Astrocyte (in vitro differentiated cells and primary cell): ENCODE measurements around the gene XYLT1. TPM values are rescaled to one million over a fixed set of nuclear protein-coding genes. Genes with fewer than 3 reads are reported as not detected.

Experiments used
- DNase-seq: peaks from one replicate; pipeline ENCODE4 v3.0.0-alpha.2; 2010; ENCODE audit warnings: low read depth
- FAIRE-seq: peaks from 2 replicates; lab custom pipeline; 2011; peaks lifted over from hg19 to GRCh38; lab: Jason Lieb, UNC
- H2AFZ ChIP-seq: 2 replicates; pipeline ENCODE4 v1.6.0; 2012; ENCODE audit warnings: low read depth, low read length, inconsistent platforms
- H3K27ac ChIP-seq: 2 replicates; pipeline ENCODE4 v1.5.1; 2011; ENCODE audit warnings: low read depth, low read length, inconsistent platforms
- H3K27me3 ChIP-seq: 2 replicates; pipeline ENCODE4 v1.6.0; 2011; ENCODE audit warnings: low read length, inconsistent platforms; ENCODE audit not compliant: insufficient read depth
- H3K36me3 ChIP-seq: 2 replicates; pipeline ENCODE4 v1.5.1; 2011; ENCODE audit warnings: low read length, inconsistent platforms; ENCODE audit not compliant: insufficient read depth
- H3K4me1 ChIP-seq: 2 replicates; pipeline ENCODE4 v1.5.1; 2011; ENCODE audit warnings: low read length, inconsistent platforms; ENCODE audit not compliant: insufficient read depth
- H3K4me2 ChIP-seq: 2 replicates; pipeline ENCODE4 v1.6.0; 2012; ENCODE audit warnings: low read length, inconsistent platforms
- H3K4me3 ChIP-seq: 2 replicates; pipeline ENCODE4 v1.5.1; 2011; ENCODE audit warnings: low read depth, mild to moderate bottlenecking, low read length, inconsistent platforms; ENCODE audit not compliant: insufficient read depth
- H3K79me2 ChIP-seq: 2 replicates; pipeline ENCODE4 v1.6.0; 2012; ENCODE audit warnings: mild to moderate bottlenecking, low read length, inconsistent platforms; ENCODE audit not compliant: insufficient read depth
- H3K9ac ChIP-seq: 2 replicates; pipeline ENCODE4 v1.6.0; 2012; ENCODE audit warnings: mild to moderate bottlenecking, low read length, inconsistent platforms
- H3K9me3 ChIP-seq: 2 replicates; pipeline ENCODE4 v1.5.1; 2012; ENCODE audit warnings: low read depth, mild to moderate bottlenecking, low read length, inconsistent platforms; ENCODE audit not compliant: insufficient read depth
- H4K20me1 ChIP-seq: 2 replicates; pipeline ENCODE4 v1.6.0; 2012; ENCODE audit warnings: low read length, inconsistent platforms; ENCODE audit not compliant: insufficient read depth
- H3K27ac Mint-ChIP-seq: one replicate; pipeline ENCODE4 v1.8.0; 2021; ENCODE audit warnings: mild to moderate bottlenecking, mixed read lengths; ENCODE audit not compliant: unreplicated experiment
- H3K27me3 Mint-ChIP-seq: one replicate; pipeline ENCODE4 v1.8.0; 2021; ENCODE audit warnings: low read depth, mixed read lengths; ENCODE audit not compliant: unreplicated experiment
- H3K36me3 Mint-ChIP-seq: one replicate; pipeline ENCODE4 v1.8.0; 2021; ENCODE audit warnings: low read depth, mixed read lengths; ENCODE audit not compliant: unreplicated experiment
- H3K4me1 Mint-ChIP-seq: one replicate; pipeline ENCODE4 v1.8.0; 2021; ENCODE audit warnings: low read depth, mixed read lengths; ENCODE audit not compliant: unreplicated experiment
- H3K4me3 Mint-ChIP-seq: one replicate; pipeline ENCODE4 v1.8.0; 2021; ENCODE audit warnings: mild to moderate bottlenecking, moderate library complexity, mixed read lengths; ENCODE audit not compliant: unreplicated experiment
- H3K9me3 Mint-ChIP-seq: one replicate; pipeline ENCODE4 v1.8.0; 2021; ENCODE audit warnings: mild to moderate bottlenecking, mixed read lengths; ENCODE audit not compliant: unreplicated experiment
- CTCF ChIP-seq: IDR thresholded peaks from 2 replicates; pipeline ENCODE4 v1.5.1; 2011; ENCODE audit warnings: low read depth, mild to moderate bottlenecking, inconsistent platforms, low read length, moderate library complexity; ENCODE audit not compliant: insufficient read depth
- EZH2 ChIP-seq: IDR thresholded peaks from 2 replicates; pipeline ENCODE4 v1.6.1; 2012; ENCODE audit warnings: mild to moderate bottlenecking, low read length, inconsistent platforms; ENCODE audit not compliant: insufficient read depth
- total RNA-seq: library from RNA; stranded (reverse); gene quantifications from 2 replicates; pipeline ENCODE4 v1.2.1, GENCODE V29; 2021

XYLT1 gene
- total RNA-seq, 1 donor from 2014 or later: 22.9 TPM

GRCh38 chr16:17368446-17368845 lies 102.3 kb downstream of the XYLT1 start:
- H4K20me1 ChIP-seq: peaks cover 96% of the 10 kb centered on the region
- no peak overlapping the region for H2AFZ ChIP-seq
- no peak for DNase-seq
- H3K79me2 ChIP-seq: peaks cover 74% of the 10 kb centered on the region
- no peak overlapping the region for H3K27ac ChIP-seq
- H3K9me3 ChIP-seq: no peaks in the 10 kb centered on the region
- H3K36me3 Mint-ChIP-seq: no peaks in the 10 kb centered on the region
- no peak overlapping the region for H3K4me3 ChIP-seq
- H3K36me3 ChIP-seq: no peaks in the 10 kb centered on the region
- H3K27me3 ChIP-seq: no peaks in the 10 kb centered on the region
- no peak for TF ChIP-seq EZH2
- no peak for TF ChIP-seq CTCF
- no peak for FAIRE-seq
- H3K4me1 ChIP-seq: peaks cover 49% of the 10 kb centered on the region
- no peaks in the 10 kb centered on the region for H3K27me3 Mint-ChIP-seq
- H3K4me3 Mint-ChIP-seq: no peak overlapping the region
- H3K4me2 ChIP-seq: peak overlapping the region; percentile 70
- H3K9me3 Mint-ChIP-seq: no peaks in the 10 kb centered on the region
- no peak overlapping the region for H3K9ac ChIP-seq
- no peak overlapping the region for H3K27ac Mint-ChIP-seq
- H3K4me1 Mint-ChIP-seq: peaks cover 51% of the 10 kb centered on the region

- Histone ChIP-seq H3K9me3 (no peaks in the 10 kb centered on the region), H3K9ac (no peak overlapping the region), H3K36me3 (no peaks in the 10 kb centered on the region), H4K20me1 (peaks cover 96% of the 10 kb centered on the region), H3K27me3 (no peaks in the 10 kb centered on the region), H2AFZ (no peak overlapping the region), H3K4me1 (peaks cover 49% of the 10 kb centered on the region), H3K4me3 (no peak overlapping the region), H3K4me2 (peak overlapping the region; percentile 70), H3K27ac (no peak overlapping the region), H3K79me2 (peaks cover 74% of the 10 kb centered on the region)
- FAIRE-seq (no peak), DNase-seq (peak; percentile 77)
- TF ChIP-seq CTCF: peak; percentile 24
- TF ChIP-seq EZH2: no peak
- peaks cover 51% of the 10 kb centered on the region for H3K4me1 Mint-ChIP-seq
- H3K4me3 Mint-ChIP-seq: peak overlapping the region; percentile 6
- H3K36me3 Mint-ChIP-seq: no peaks in the 10 kb centered on the region
- no peaks in the 10 kb centered on the region for H3K27me3 Mint-ChIP-seq
- H3K27ac Mint-ChIP-seq: no peak overlapping the region
- no peaks in the 10 kb centered on the region for H3K9me3 Mint-ChIP-seq
These were observed 102.8 kb downstream of the XYLT1 start for GRCh38 chr16:17367923-17368322.

DNA sequence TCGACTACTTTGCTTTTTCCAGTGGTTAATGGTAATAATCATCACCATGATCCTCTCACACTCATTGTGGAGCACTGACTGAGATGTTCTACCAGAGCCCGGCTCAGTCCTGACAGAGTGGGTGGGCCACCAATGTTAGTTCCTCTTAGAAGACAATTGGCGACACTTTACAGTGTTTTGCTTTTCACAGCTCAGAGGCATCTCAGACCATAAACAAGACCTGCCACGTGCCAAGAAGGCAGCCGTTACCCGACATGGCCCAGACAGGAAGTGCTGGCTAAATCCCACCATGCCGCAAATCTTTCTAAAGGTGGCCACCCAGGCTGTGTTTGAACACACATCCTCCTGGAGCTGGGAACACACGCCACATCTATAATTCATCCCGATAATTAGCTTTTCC lies 103.7 kb downstream of the XYLT1 start:
- Histone ChIP-seq H3K9me3 (no peaks in the 10 kb centered on the region), H4K20me1 (peaks cover 96% of the 10 kb centered on the region), H3K4me3 (no peak overlapping the region), H3K9ac (no peak overlapping the region), H3K27ac (no peak overlapping the region), H2AFZ (no peak overlapping the region), H3K4me1 (peaks cover 52% of the 10 kb centered on the region), H3K27me3 (no peaks in the 10 kb centered on the region), H3K4me2 (no peak overlapping the region), H3K36me3 (no peaks in the 10 kb centered on the region), H3K79me2 (peaks cover 72% of the 10 kb centered on the region)
- no peaks in the 10 kb centered on the region for H3K36me3 Mint-ChIP-seq
- FAIRE-seq (no peak), DNase-seq (no peak)
- no peaks in the 10 kb centered on the region for H3K27me3 Mint-ChIP-seq
- no peak overlapping the region for H3K27ac Mint-ChIP-seq
- peaks cover 51% of the 10 kb centered on the region for H3K4me1 Mint-ChIP-seq
- TF ChIP-seq EZH2: no peak
- no peak for TF ChIP-seq CTCF
- H3K9me3 Mint-ChIP-seq: no peaks in the 10 kb centered on the region
- no peak overlapping the region for H3K4me3 Mint-ChIP-seq
